HepG2 (cell line): ENCODE results near the gene GLRX2. TPM values are rescaled to one million over a fixed set of nuclear protein-coding genes. Genes with fewer than 3 reads are reported as not detected.

Source experiments
- CBFB ChIP-seq: sonication (generic); formaldehyde crosslinking; IDR thresholded peaks from 2 replicates; pipeline ENCODE4 v1.4.0; 2020; ENCODE audit warnings: missing genetic modification reagents
- CCDC6 ChIP-seq: sonication (generic); formaldehyde crosslinking; IDR thresholded peaks from 2 replicates; pipeline ENCODE4 v1.8.1; 2022; ENCODE audit warnings: mild to moderate bottlenecking, missing genetic modification reagents, moderate library complexity
- FOXA3 ChIP-seq: IDR thresholded peaks from 2 replicates; pipeline ENCODE4 v1.6.1; 2016; ENCODE audit warnings: missing genetic modification reagents, missing compliant biosample characterization
- NFE2L2 ChIP-seq: fragments of 150-350 bp; IDR thresholded peaks from 2 replicates; pipeline ENCODE4 v1.6.1; 2014; ENCODE audit warnings: low read length
- NFKBIZ ChIP-seq: IDR thresholded peaks from 2 replicates; pipeline ENCODE4 v1.6.1; 2018; ENCODE audit warnings: missing genetic modification reagents, missing compliant biosample characterization
- RARG ChIP-seq: sonication (generic); formaldehyde crosslinking; IDR thresholded peaks from 2 replicates; pipeline ENCODE4 v1.4.0; 2020; ENCODE audit warnings: low read depth, mild to moderate bottlenecking, missing genetic modification reagents
- RNF2 ChIP-seq: fragments of 450-650 bp; conservative IDR thresholded peaks from 2 replicates; pipeline ENCODE4 v1.6.1; 2016; ENCODE audit warnings: low read depth
- SIN3A ChIP-seq: IDR thresholded peaks from 2 replicates; pipeline ENCODE4 v1.6.1; 2011; ENCODE audit warnings: low read depth, mild to moderate bottlenecking, control low read depth, low read length, borderline replicate concordance
- XBP1 ChIP-seq: sonication (generic); formaldehyde crosslinking; IDR thresholded peaks from 2 replicates; pipeline ENCODE4 v1.5.0; 2020; ENCODE audit warnings: missing genetic modification reagents
- ZBTB20 ChIP-seq: sonication (generic); formaldehyde crosslinking; IDR thresholded peaks from 2 replicates; pipeline ENCODE4 v1.8.1; 2023; ENCODE audit warnings: missing genetic modification reagents, low read depth, mild to moderate bottlenecking, borderline replicate concordance
- ZBTB8A ChIP-seq: sonication (generic); formaldehyde crosslinking; IDR thresholded peaks from 2 replicates; pipeline ENCODE4 v1.4.0; 2020; ENCODE audit warnings: mild to moderate bottlenecking, low read depth, missing genetic modification reagents, borderline replicate concordance
- ZNF557 ChIP-seq: sonication (generic); formaldehyde crosslinking; IDR thresholded peaks from 2 replicates; pipeline ENCODE4 v1.4.0; 2020; ENCODE audit warnings: missing genetic modification reagents
- ZNF589 ChIP-seq: sonication (generic); formaldehyde crosslinking; conservative IDR thresholded peaks from 2 replicates; pipeline ENCODE4 v1.8.0; 2022; ENCODE audit warnings: mild to moderate bottlenecking, moderate library complexity, missing genetic modification reagents
- ZNF616 ChIP-seq: sonication (generic); formaldehyde crosslinking; IDR thresholded peaks from 2 replicates; pipeline ENCODE4 v1.5.0; 2020; ENCODE audit warnings: low read depth, mild to moderate bottlenecking, missing genetic modification reagents
- ZNF879 ChIP-seq: sonication (generic); formaldehyde crosslinking; IDR thresholded peaks from 2 replicates; pipeline ENCODE4 v1.8.1; 2023; ENCODE audit warnings: missing genetic modification reagents
- polyA plus RNA-seq, 8 experiments: library from polyadenylated mRNA; depleted of rRNA in 3 of 8; stranded (reverse) in 7 of 8; unstranded in 1 of 8; fragments of >200 nt; fragmentation: Illumina TruSeq in 4 of 8; extraction: Trizol in 4 of 8; gene quantifications; 2 replicates each; pipeline versions ENCODE4 v1.2.1 to v1.2.3, GENCODE V29; 2011 to 2016; ENCODE audit warnings: low read depth in 4 of 8, missing spikeins in 1 of 8, mixed read lengths in 1 of 8; ENCODE audit not compliant: insufficient read depth in 1 of 8
- total RNA-seq, 5 experiments: library from RNA; depleted of rRNA; stranded (reverse); fragments of >200 nt; fragmentation: Illumina TruSeq; extraction: Trizol; gene quantifications; 2 replicates each; pipeline ENCODE4 v1.2.3, GENCODE V29; 2016; ENCODE audit warnings: low read depth in 1 of 5
- TF ChIP-seq, protein P1 (sequence below): sonication (generic); formaldehyde crosslinking; IDR thresholded peaks from 2 replicates; pipeline ENCODE4 v1.9.0; 2021; ENCODE audit warnings: missing genetic modification reagents, borderline replicate concordance
- TF ChIP-seq, protein P2 (sequence below): IDR thresholded peaks from 2 replicates; pipeline ENCODE4 v1.6.1; 2018; ENCODE audit warnings: missing genetic modification reagents, mild to moderate bottlenecking, missing compliant biosample characterization
- TF ChIP-seq, protein P3 (sequence below): sonication (generic); formaldehyde crosslinking; IDR thresholded peaks from 2 replicates; pipeline ENCODE4 v1.4.0; 2020; ENCODE audit warnings: missing genetic modification reagents
- TF ChIP-seq, protein P4 (sequence below): sonication (generic); formaldehyde crosslinking; IDR thresholded peaks from 2 replicates; pipeline ENCODE4 v1.4.0; 2020; ENCODE audit warnings: missing genetic modification reagents
- TF ChIP-seq, protein P5 (sequence below): sonication (generic); formaldehyde crosslinking; conservative IDR thresholded peaks from 2 replicates; pipeline ENCODE4 v1.8.0; 2022; ENCODE audit warnings: low read depth, missing genetic modification reagents

Gene GLRX2
- total and polyA plus RNA-seq, 2 of the 13 experiments (the other 11 are each of a cell fraction or from before 2014, with no cell fraction given) = 11.9 to 39.0 TPM

DNA sequence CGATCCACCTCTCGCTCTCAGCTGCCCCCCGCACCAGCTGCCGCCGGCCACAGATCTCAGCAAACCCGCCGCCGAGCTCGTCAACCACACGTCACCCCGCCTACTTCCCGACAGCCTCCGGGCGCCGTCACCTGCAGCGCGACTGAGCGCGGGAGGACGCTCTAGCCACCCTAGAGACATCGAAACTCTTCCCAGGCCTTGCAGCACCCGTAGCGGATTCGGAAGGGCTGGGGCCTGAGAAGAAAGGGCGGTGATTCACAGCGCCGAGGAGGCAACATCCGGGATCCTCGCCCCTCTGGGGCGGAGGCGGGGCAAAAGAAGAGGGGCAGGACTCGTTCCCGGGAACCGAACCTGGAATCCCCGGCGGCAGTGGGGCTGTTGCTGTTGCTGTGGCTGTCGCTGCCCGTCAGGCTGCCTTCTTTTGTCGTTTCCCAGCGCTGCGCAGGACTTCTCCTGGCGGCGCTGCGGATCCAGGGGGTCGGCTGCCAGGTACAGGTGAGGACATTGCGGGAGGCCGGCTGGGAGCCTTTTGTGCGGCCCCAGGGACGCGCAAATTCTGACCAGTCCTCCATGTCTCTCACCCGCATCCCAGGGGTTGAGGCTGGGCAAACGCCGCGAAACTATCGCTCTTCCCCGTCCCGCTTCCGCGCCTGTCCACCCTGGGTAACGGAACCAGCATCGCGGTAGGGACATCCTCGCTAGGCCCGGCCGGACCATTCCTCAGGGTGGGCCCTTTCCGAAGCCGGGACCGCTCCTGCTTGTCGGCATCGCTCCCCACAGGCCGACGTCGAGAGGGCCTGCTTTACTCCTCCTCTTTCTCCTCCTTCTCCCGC is 45.7 kb downstream of the GLRX2 start, which contains the start of the genes RO60 and UCHL5 (continued):
- TF ChIP-seq, protein P1, sequence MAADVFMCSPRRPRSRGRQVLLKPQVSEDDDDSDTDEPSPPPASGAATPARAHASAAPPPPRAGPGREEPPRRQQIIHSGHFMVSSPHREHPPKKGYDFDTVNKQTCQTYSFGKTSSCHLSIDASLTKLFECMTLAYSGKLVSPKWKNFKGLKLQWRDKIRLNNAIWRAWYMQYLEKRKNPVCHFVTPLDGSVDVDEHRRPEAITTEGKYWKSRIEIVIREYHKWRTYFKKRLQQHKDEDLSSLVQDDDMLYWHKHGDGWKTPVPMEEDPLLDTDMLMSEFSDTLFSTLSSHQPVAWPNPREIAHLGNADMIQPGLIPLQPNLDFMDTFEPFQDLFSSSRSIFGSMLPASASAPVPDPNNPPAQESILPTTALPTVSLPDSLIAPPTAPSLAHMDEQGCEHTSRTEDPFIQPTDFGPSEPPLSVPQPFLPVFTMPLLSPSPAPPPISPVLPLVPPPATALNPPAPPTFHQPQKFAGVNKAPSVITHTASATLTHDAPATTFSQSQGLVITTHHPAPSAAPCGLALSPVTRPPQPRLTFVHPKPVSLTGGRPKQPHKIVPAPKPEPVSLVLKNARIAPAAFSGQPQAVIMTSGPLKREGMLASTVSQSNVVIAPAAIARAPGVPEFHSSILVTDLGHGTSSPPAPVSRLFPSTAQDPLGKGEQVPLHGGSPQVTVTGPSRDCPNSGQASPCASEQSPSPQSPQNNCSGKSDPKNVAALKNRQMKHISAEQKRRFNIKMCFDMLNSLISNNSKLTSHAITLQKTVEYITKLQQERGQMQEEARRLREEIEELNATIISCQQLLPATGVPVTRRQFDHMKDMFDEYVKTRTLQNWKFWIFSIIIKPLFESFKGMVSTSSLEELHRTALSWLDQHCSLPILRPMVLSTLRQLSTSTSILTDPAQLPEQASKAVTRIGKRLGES (CRISPR knock-in tag) = no peak; the same call in 1 of the 2 replicates
- peak; percentile 93 for TF ChIP-seq SIN3A
- TF ChIP-seq XBP1 (CRISPR knock-in tag) = peak; percentile 92
- peak; percentile 92; the same call in 1 of the 2 replicates for TF ChIP-seq ZNF589 (CRISPR knock-in tag)
- TF ChIP-seq RARG = no peak
- TF ChIP-seq ZNF616 (CRISPR knock-in tag) = peak; percentile 85
- peak; percentile 80 for TF ChIP-seq NFKBIZ (CRISPR knock-in tag)
- TF ChIP-seq ZBTB20 (CRISPR knock-in tag) = peak; percentile 58
- TF ChIP-seq CCDC6 (CRISPR knock-in tag) = peak; percentile 97
- TF ChIP-seq, protein P2, sequence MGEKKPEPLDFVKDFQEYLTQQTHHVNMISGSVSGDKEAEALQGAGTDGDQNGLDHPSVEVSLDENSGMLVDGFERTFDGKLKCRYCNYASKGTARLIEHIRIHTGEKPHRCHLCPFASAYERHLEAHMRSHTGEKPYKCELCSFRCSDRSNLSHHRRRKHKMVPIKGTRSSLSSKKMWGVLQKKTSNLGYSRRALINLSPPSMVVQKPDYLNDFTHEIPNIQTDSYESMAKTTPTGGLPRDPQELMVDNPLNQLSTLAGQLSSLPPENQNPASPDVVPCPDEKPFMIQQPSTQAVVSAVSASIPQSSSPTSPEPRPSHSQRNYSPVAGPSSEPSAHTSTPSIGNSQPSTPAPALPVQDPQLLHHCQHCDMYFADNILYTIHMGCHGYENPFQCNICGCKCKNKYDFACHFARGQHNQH (CRISPR knock-in tag) = peak; percentile 99
- peak; percentile 86 for TF ChIP-seq CBFB (CRISPR knock-in tag)
- TF ChIP-seq ZNF879 (CRISPR knock-in tag) = peak; percentile 87; the same call in 1 of the 2 replicates
- TF ChIP-seq, protein P3, sequence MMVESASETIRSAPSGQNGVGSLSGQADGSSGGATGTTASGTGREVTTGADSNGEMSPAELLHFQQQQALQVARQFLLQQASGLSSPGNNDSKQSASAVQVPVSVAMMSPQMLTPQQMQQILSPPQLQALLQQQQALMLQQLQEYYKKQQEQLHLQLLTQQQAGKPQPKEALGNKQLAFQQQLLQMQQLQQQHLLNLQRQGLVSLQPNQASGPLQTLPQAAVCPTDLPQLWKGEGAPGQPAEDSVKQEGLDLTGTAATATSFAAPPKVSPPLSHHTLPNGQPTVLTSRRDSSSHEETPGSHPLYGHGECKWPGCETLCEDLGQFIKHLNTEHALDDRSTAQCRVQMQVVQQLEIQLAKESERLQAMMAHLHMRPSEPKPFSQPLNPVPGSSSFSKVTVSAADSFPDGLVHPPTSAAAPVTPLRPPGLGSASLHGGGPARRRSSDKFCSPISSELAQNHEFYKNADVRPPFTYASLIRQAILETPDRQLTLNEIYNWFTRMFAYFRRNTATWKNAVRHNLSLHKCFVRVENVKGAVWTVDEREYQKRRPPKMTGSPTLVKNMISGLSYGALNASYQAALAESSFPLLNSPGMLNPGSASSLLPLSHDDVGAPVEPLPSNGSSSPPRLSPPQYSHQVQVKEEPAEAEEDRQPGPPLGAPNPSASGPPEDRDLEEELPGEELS = peak; percentile 89
- TF ChIP-seq ZNF557 (CRISPR knock-in tag) = peak; percentile 89
- no peak for TF ChIP-seq NFE2L2
- peak; percentile 72; the same call in 1 of the 2 replicates for TF ChIP-seq RNF2
- TF ChIP-seq, protein P4, sequence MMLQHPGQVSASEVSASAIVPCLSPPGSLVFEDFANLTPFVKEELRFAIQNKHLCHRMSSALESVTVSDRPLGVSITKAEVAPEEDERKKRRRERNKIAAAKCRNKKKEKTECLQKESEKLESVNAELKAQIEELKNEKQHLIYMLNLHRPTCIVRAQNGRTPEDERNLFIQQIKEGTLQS (CRISPR knock-in tag) = no peak; the same call in 1 of the 2 replicates
- TF ChIP-seq, protein P5, sequence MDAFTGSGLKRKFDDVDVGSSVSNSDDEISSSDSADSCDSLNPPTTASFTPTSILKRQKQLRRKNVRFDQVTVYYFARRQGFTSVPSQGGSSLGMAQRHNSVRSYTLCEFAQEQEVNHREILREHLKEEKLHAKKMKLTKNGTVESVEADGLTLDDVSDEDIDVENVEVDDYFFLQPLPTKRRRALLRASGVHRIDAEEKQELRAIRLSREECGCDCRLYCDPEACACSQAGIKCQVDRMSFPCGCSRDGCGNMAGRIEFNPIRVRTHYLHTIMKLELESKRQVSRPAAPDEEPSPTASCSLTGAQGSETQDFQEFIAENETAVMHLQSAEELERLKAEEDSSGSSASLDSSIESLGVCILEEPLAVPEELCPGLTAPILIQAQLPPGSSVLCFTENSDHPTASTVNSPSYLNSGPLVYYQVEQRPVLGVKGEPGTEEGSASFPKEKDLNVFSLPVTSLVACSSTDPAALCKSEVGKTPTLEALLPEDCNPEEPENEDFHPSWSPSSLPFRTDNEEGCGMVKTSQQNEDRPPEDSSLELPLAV (CRISPR knock-in tag) = no peak
- peak; percentile 86 for TF ChIP-seq FOXA3 (CRISPR knock-in tag)
- TF ChIP-seq ZBTB8A (CRISPR knock-in tag) = no peak
